Naive B cell (primary cell): ENCODE data around the gene HS6ST2. TPM values are rescaled to one million over a fixed set of nuclear protein-coding genes. Genes with fewer than 3 reads are reported as not detected.

ENCODE experiments used
- ATAC-seq, 2 donors: fragments of 150-1000 bp; cut with Tn5 transposase; 2 replicates each; pipeline ENCODE4 v1.10.0; 2021; ENCODE audit warnings: low read depth in 2 of 2, mild to moderate bottlenecking in 2 of 2, moderate library complexity in 2 of 2
- DNase-seq: peaks from one replicate; pipeline ENCODE4 v3.0.0; 2022
- H3K27ac Mint-ChIP-seq, 6 donors: one replicate each; pipeline ENCODE4 v1.8.0; 2020 to 2022; ENCODE audit warnings: mild to moderate bottlenecking in 6 of 6, mixed read lengths in 6 of 6, moderate library complexity in 5 of 6, inconsistent platforms in 2 of 6
- H3K27me3 Mint-ChIP-seq, 3 donors: one replicate each; pipeline ENCODE4 v1.8.0; 2021 to 2022; ENCODE audit warnings: mixed read lengths in 3 of 3, mild to moderate bottlenecking in 1 of 3
- H3K36me3 Mint-ChIP-seq, 2 donors: one replicate each; pipeline ENCODE4 v1.8.0; 2020 to 2022; ENCODE audit warnings: mixed read lengths in 2 of 2, inconsistent platforms in 1 of 2, mild to moderate bottlenecking in 1 of 2
- H3K4me1 Mint-ChIP-seq, 3 donors: one replicate each; pipeline ENCODE4 v1.8.0; 2020 to 2022; ENCODE audit warnings: mixed read lengths in 3 of 3, inconsistent platforms in 1 of 3, mild to moderate bottlenecking in 1 of 3, moderate library complexity in 1 of 3
- H3K4me3 Mint-ChIP-seq, 8 donors: one replicate each; pipeline ENCODE4 v1.8.0; 2020 to 2022; ENCODE audit warnings: mild to moderate bottlenecking in 8 of 8, mixed read lengths in 8 of 8, moderate library complexity in 8 of 8, inconsistent platforms in 2 of 8
- H3K9me3 Mint-ChIP-seq, 7 donors: one replicate each; pipeline ENCODE4 v1.8.0; 2020 to 2022; ENCODE audit warnings: mixed read lengths in 7 of 7, mild to moderate bottlenecking in 5 of 7, inconsistent platforms in 2 of 7, moderate library complexity in 1 of 7
- polyA plus RNA-seq, 6 donors: library from polyadenylated mRNA; unstranded; fragments of 300-500 nt; fragmentation: Illumina TruSeq; gene quantifications; one replicate each; pipeline ENCODE4 v1.2.3, GENCODE V29; 2021; ENCODE audit warnings: low read depth in 6 of 6

The HS6ST2 gene
- polyA plus RNA-seq, 6 donors from 2014 or later = not detected

GRCh38 chrX:132728296-132728695 is 230.1 kb downstream of the HS6ST2 start:
- no peaks in the 10 kb centered on the region for H3K36me3 Mint-ChIP-seq
- H3K27ac Mint-ChIP-seq = no peak overlapping the region
- H3K4me3 Mint-ChIP-seq = no peak overlapping the region
- H3K9me3 Mint-ChIP-seq = peaks cover 0 to 12% (median 5%) of the 10 kb centered on the region in 7 donors
- no peaks in the 10 kb centered on the region for H3K4me1 Mint-ChIP-seq
- no peak for DNase-seq
- ATAC-seq = no peak
- H3K27me3 Mint-ChIP-seq = peaks cover 0 to 9% (median 2%) of the 10 kb centered on the region in 3 donors

GRCh38 chrX:132718431-132718958 is 239.9 kb downstream of the HS6ST2 start:
- Mint-ChIP-seq H3K9me3 (peaks cover 0 to 26% (median 12%) of the 10 kb centered on the region in 7 donors), H3K4me1 (no peaks in the 10 kb centered on the region), H3K36me3 (no peaks in the 10 kb centered on the region), H3K27me3 (peaks cover 5 to 22% (median 7%) of the 10 kb centered on the region in 3 donors), H3K27ac (no peak overlapping the region), H3K4me3 (no peak overlapping the region)
- ATAC-seq (no peak), DNase-seq (no peak)

- Mint-ChIP-seq H3K36me3 (no peaks in the 10 kb centered on the region), H3K4me1 (no peaks in the 10 kb centered on the region), H3K4me3 (no peak overlapping the region), H3K9me3 (peaks cover 0 to 18% (median 8%) of the 10 kb centered on the region in 7 donors), H3K27ac (no peak overlapping the region), H3K27me3 (peaks cover 0 to 19% (median 7%) of the 10 kb centered on the region in 3 donors)
- DNase-seq (no peak), ATAC-seq (no peak)
Measured at GRCh38 chrX:132716006-132716405, 242.4 kb downstream of the HS6ST2 start.

DNA sequence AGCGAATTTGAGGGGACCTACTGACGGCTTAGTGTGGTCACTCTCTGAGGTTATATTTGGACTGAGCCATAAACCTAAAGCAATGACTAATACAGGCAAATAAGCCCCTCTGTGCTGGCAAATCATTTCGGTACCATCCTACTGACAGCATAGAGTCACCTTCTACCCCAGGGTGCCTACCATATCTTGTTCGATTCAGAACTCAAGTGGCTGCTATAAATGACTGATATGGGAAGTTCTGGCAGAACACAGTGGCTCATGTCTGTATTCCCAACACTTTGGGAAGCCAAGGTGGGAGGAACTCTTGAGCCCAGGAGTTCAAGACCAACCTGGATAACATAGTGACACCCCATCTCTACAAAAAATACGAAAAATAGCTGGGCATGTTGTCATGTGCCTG is 243.5 kb downstream of the HS6ST2 start:
- no peak overlapping the region for H3K4me3 Mint-ChIP-seq
- H3K27me3 Mint-ChIP-seq = peaks cover 0 to 19% (median 0%) of the 10 kb centered on the region in 3 donors
- H3K27ac Mint-ChIP-seq = no peak overlapping the region
- ATAC-seq = no peak
- H3K4me1 Mint-ChIP-seq = no peaks in the 10 kb centered on the region
- H3K36me3 Mint-ChIP-seq = no peaks in the 10 kb centered on the region
- H3K9me3 Mint-ChIP-seq = peaks cover 0 to 7% (median 0%) of the 10 kb centered on the region in 7 donors
- no peak for DNase-seq

DNA sequence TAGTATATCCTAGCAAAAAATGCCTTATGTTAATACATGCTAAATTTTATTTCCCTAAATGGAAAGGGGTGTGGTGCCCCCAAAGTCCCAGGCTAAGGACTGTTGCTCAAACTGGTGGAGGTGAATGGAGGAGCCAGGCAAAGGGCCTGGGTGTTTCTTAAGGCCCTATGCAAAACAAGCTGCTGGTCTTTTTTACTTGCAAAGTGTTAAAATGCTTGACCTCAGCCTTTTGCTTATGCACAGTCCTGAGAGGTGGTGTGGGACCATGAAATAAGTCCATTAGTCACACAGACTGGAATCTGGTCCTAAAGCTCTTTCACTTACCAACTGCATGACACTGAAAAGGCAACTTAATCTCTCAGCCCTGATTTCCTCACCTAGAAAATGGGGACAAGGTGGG is 246.1 kb downstream of the HS6ST2 start:
- Mint-ChIP-seq H3K4me1 (no peaks in the 10 kb centered on the region), H3K36me3 (no peaks in the 10 kb centered on the region), H3K27me3 (peaks cover 0 to 14% (median 0%) of the 10 kb centered on the region in 3 donors), H3K27ac (no peak overlapping the region), H3K9me3 (no peaks in the 10 kb centered on the region), H3K4me3 (no peak overlapping the region)
- no peak for DNase-seq
- no peak for ATAC-seq

DNA sequence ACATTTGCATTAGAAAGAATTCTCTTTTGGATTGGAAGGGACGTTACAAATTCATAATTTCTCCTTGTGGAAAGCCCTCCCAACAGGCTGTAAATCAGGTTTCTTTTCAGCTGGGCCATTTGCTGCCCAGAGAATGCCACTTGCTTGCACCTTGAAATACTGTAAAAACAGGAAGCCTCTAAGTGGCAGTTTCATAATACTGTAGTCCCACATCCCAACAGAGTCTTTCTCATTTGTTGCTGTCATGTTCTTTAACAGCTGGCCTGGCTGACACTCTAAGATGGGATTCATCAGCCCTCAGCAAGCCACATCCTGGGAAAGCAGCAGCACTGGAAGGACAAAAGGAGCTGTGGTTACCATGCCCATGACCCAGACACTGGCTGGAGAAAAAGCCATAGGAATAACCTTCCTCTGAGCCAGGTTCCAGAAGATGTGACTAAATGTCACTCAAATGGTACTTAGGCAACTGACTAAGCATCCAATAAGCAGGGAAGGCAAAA is 247.7 kb downstream of the HS6ST2 start:
- peaks cover 0 to 20% (median 0%) of the 10 kb centered on the region in 3 donors for H3K27me3 Mint-ChIP-seq
- H3K4me1 Mint-ChIP-seq = no peaks in the 10 kb centered on the region
- H3K9me3 Mint-ChIP-seq = no peaks in the 10 kb centered on the region
- ATAC-seq (no peak), DNase-seq (no peak)
- no peak overlapping the region for H3K27ac Mint-ChIP-seq
- H3K4me3 Mint-ChIP-seq = no peak overlapping the region
- H3K36me3 Mint-ChIP-seq = no peaks in the 10 kb centered on the region

DNA sequence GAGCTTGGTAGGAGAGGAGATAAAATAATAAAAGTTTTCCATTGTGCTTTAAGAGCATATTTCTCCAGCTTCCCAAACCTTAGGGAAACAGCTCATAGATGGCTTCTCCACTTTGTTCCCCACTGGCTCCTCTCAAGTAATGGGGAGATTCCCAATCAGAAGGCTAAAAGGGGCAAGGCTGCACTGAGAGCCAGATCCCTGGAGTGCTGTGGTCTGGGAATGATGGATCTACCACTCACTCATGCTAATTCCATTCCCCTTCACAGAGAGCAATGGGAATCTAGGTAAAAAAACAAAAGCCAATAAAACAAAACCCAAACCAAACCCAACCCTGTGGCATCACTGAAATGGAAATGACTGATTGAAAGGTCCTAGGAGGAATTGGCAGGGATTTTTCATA is 249.9 kb downstream of the HS6ST2 start:
- peak overlapping the region in 1 of 6 donors; percentile 18 for H3K27ac Mint-ChIP-seq
- H3K4me3 Mint-ChIP-seq = no peak overlapping the region
- peaks cover 0 to 4% (median 0%) of the 10 kb centered on the region in 7 donors for H3K9me3 Mint-ChIP-seq
- H3K4me1 Mint-ChIP-seq = no peaks in the 10 kb centered on the region
- DNase-seq (no peak), ATAC-seq (no peak)
- peaks cover 0 to 21% (median 0%) of the 10 kb centered on the region in 3 donors for H3K27me3 Mint-ChIP-seq
- no peaks in the 10 kb centered on the region for H3K36me3 Mint-ChIP-seq

DNA sequence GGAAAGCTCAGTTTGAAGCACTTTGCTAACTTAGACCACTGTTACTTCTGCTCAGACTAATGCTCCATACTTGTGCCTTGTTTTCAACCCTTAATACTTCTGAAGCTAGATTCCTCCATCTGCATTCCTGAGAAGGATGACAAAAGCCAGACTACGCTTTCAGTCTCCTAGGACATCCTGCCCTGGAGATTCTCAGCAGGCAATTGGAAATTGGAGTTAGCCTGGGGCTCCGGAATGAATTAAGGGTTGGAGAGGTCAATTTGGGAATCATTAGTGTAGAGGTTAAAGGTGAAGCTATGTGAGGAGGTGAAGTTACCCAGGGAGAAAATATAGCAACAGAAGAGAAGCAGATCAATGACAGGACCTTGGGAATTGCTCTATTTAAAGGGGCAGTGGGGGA is 253.7 kb downstream of the HS6ST2 start:
- H3K36me3 Mint-ChIP-seq = no peaks in the 10 kb centered on the region
- peaks cover 0 to 4% (median 0%) of the 10 kb centered on the region in 7 donors for H3K9me3 Mint-ChIP-seq
- no peaks in the 10 kb centered on the region for H3K4me1 Mint-ChIP-seq
- H3K4me3 Mint-ChIP-seq = no peak overlapping the region
- ATAC-seq (no peak), DNase-seq (no peak)
- peak overlapping the region in 1 of 6 donors; percentile 85 for H3K27ac Mint-ChIP-seq
- peaks cover 0 to 40% (median 4%) of the 10 kb centered on the region in 3 donors for H3K27me3 Mint-ChIP-seq

DNA sequence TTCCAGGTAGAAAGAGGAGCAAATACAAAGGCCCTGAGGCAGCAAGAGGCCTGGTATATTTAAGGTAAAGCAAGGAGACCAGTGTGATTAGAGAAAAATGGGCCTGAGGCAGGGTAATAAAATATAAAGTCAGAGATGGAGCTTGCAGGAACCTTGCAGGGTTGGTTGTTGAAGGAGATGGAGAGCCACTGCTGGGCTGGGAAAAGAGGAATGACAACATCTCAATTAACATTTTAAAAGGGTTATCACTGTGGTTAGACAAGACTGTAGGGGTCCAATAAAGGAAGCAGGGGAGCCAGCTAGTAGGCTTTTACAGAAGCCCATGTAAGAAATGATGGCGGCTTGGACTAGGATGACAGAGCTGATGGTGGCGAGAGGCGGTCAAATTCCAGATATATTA is 264.0 kb downstream of the HS6ST2 start:
- Mint-ChIP-seq H3K9me3 (no peaks in the 10 kb centered on the region), H3K4me1 (no peaks in the 10 kb centered on the region), H3K27me3 (peaks cover 6 to 41% (median 16%) of the 10 kb centered on the region in 3 donors), H3K27ac (peak overlapping the region in 1 of 6 donors; percentile 64), H3K4me3 (no peak overlapping the region), H3K36me3 (no peaks in the 10 kb centered on the region)
- no peak for ATAC-seq
- no peak for DNase-seq

DNA sequence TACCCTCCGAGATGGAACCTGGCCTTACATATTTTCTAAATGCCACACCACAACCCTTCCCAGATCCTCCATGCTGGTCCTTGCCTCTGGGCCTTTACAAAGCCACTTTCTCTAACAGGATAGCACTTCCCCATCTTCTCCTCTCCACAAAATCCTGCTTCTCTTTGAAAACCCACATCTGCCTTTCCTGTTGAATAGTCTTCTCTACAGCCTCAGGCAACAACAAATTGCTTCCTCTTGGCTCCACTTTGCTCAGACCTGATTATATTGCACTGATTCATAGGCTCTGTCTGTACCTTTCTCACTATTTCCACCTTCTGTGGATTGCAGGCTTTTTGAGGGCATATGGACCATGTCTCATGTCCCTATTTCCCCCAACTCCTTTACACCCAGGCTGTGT is 265.9 kb downstream of the HS6ST2 start:
- Mint-ChIP-seq H3K4me1 (no peaks in the 10 kb centered on the region), H3K27ac (no peak overlapping the region), H3K36me3 (no peaks in the 10 kb centered on the region), H3K4me3 (no peak overlapping the region), H3K27me3 (peaks cover 6 to 41% (median 21%) of the 10 kb centered on the region in 3 donors), H3K9me3 (no peaks in the 10 kb centered on the region)
- no peak for DNase-seq
- no peak for ATAC-seq

DNA sequence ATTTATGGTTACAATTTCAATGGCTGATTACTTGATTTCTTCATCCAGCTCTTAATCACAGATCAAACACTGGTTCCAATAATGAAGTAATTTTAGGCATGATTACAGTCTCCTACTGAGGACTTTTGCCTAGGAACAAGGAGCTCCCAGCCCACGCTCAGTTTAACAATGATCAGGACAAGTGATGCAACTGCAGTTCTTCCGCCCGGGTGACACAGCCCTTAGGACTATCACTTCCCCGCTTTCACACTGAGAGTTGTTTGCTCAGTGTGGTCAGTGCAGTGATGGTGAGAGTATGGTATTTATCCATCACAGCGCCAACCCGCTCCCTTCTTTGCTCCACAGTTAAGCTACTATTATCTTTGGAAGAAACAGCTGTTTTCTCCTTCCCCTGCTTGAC is 266.4 kb downstream of the HS6ST2 start:
- ATAC-seq (no peak), DNase-seq (no peak)
- Mint-ChIP-seq H3K9me3 (no peaks in the 10 kb centered on the region), H3K27me3 (peaks cover 6 to 37% (median 23%) of the 10 kb centered on the region in 3 donors), H3K4me1 (no peaks in the 10 kb centered on the region), H3K4me3 (no peak overlapping the region), H3K36me3 (no peaks in the 10 kb centered on the region), H3K27ac (no peak overlapping the region)

- Mint-ChIP-seq H3K27me3 (peaks cover 6 to 38% (median 26%) of the 10 kb centered on the region in 3 donors), H3K36me3 (no peaks in the 10 kb centered on the region), H3K27ac (no peak overlapping the region), H3K4me1 (no peaks in the 10 kb centered on the region), H3K9me3 (no peaks in the 10 kb centered on the region), H3K4me3 (no peak overlapping the region)
- DNase-seq = no peak
- ATAC-seq = no peak
Measured at GRCh38 chrX:132689612-132690563, 268.5 kb downstream of the HS6ST2 start.

DNA sequence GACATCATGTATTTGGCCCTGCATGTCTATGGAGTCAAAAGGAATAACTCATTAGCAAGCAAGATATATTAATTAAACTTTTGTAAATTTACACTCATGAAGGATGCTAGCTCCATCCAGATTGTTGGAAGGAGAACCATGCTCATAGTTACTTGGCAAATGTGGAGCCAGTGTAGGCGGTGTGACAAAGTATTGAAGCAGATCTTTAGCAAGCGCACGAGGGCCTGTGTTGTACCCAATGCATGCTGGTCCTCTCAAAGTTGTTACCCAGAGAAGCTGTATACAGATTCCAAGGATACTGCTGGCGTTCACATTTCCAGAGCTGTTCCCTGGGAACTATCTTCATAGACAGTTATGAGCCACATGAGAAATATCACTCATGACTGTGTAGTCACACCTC is 273.2 kb downstream of the HS6ST2 start:
- Mint-ChIP-seq H3K27me3 (peaks cover 0 to 13% (median 9%) of the 10 kb centered on the region in 3 donors), H3K4me1 (no peaks in the 10 kb centered on the region), H3K27ac (no peak overlapping the region), H3K36me3 (no peaks in the 10 kb centered on the region), H3K4me3 (no peak overlapping the region), H3K9me3 (peaks cover 0 to 2% (median 0%) of the 10 kb centered on the region in 7 donors)
- DNase-seq (no peak), ATAC-seq (no peak)
